Tibial nerve (tissue), 4 donors: ENCODE results near the gene NCDN. TPM values are rescaled to one million over a fixed set of nuclear protein-coding genes. Genes with fewer than 3 reads are reported as not detected.

Experiments used
- DNase-seq, 2 donors: peaks; one replicate each; pipeline ENCODE4 v3.0.0-alpha.2; 2019; ENCODE audit warnings: low spot score in 2 of 2
- H3K27ac ChIP-seq, 4 donors: fragments of 200-600 bp; sonication (generic) in 3 of 4; one replicate each; pipeline ENCODE4 v1.5.1; 2017 to 2019; ENCODE audit warnings: mild to moderate bottlenecking in 1 of 4
- H3K27me3 ChIP-seq, 2 donors: fragments of 200-600 bp; sonication (generic) in 1 of 2; one replicate each; pipeline versions ENCODE4 v1.5.1 to v1.6.0; 2017 to 2019
- H3K36me3 ChIP-seq, 3 donors: fragments of 200-600 bp; sonication (generic); one replicate each; pipeline ENCODE4 v1.5.1; 2018 to 2019
- H3K4me1 ChIP-seq, 4 donors: fragments of 200-600 bp; sonication (generic) in 3 of 4; one replicate each; pipeline ENCODE4 v1.5.1; 2017 to 2019
- H3K4me3 ChIP-seq, 4 donors: fragments of 200-600 bp; sonication (generic) in 3 of 4; one replicate each; pipeline ENCODE4 v1.5.1; 2017 to 2019; ENCODE audit warnings: mild to moderate bottlenecking in 1 of 4, moderate library complexity in 1 of 4
- H3K9me3 ChIP-seq, 4 donors: fragments of 200-600 bp; sonication (generic) in 3 of 4; one replicate each; pipeline ENCODE4 v1.5.1; 2017 to 2019
- EP300 ChIP-seq, 2 donors: sonication (generic); formaldehyde crosslinking; IDR thresholded peaks; one replicate each; pipeline ENCODE4 v1.6.1; 2017; ENCODE audit warnings: antibody characterized with exemption in 2 of 2, mild to moderate bottlenecking in 1 of 2
- POLR2A ChIP-seq, 2 donors: fragments of 450-650 bp; IDR thresholded peaks; one replicate each; pipeline ENCODE4 v1.6.1; 2017; ENCODE audit warnings: antibody characterized with exemption in 2 of 2, mild to moderate bottlenecking in 2 of 2, moderate library complexity in 2 of 2
- WGBS, 2 donors: methylation state at CpG; one replicate each; pipeline ENCODE4 v1.1.5; 2018; 5-methylcytosine and 5-hydroxymethylcytosine counted together
- total RNA-seq, 4 donors: library from RNA; depleted of rRNA; stranded (reverse); fragments of >200 nt; gene quantifications; one replicate each; pipeline ENCODE4 v1.1.0, GENCODE V29; 2016
- TF ChIP-seq, protein P1 (sequence below), 5 experiments: fragments of 200-600 bp in 3 of 5; fragments of 450-650 bp in 2 of 5; sonication (generic) in 3 of 5; IDR thresholded peaks; one replicate each; pipeline ENCODE4 v1.5.1; 2016 to 2019; ENCODE audit warnings: antibody characterized with exemption in 5 of 5, mild to moderate bottlenecking in 3 of 5, moderate library complexity in 2 of 5

Gene NCDN
- total RNA-seq, 4 donors from 2014 or later: 25.9 to 36.9 (median 29.3) TPM

DNA sequence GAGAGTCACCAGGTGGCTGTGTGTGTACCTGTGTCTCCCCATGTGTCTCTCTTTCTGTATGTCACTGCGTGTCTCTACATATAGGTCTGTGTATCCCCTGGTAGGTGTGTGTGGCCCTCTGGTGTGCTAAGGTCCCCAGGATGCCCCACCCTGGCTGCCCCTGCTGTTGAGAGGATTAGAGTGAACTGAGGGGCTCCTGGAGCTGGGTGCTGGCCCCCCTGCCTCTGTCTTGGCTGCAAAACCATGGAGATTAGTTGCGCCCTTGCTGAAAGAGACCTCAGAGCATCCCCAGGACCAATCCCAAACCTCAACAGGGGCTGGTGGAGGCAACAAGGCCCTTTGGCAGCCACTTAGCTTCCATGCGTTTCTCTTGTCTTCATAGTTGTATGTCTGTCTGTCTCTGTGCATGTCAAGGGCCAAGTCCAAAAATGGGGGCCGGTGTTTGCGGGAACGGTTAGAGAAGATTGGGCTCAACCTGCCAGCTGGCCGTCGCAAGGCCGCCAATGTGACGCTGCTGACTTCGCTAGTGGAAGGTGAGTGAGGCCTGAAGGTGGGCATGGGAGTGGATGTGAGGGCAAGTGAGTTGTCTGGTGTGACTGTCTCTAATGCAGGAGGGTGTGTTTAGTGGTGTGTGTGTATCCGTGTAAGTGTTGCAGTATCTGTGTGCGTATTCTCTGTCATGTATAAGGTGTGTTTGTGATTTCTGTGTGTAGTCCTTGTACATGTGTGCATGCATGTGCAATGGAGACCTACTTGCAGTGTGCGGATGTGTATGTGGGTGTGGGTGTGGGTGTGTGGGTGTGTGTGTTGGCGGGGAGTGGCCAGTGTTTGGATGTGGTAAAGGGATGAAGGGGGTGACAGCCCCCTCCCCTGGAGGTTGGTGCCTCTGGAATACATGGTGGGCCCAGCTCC lies 32.2 kb downstream of the NCDN start:
- H3K4me3 ChIP-seq: no peak overlapping the region
- TF ChIP-seq POLR2A (IDR thresholded peaks at IDR 0.05): no peak
- TF ChIP-seq, protein P1, sequence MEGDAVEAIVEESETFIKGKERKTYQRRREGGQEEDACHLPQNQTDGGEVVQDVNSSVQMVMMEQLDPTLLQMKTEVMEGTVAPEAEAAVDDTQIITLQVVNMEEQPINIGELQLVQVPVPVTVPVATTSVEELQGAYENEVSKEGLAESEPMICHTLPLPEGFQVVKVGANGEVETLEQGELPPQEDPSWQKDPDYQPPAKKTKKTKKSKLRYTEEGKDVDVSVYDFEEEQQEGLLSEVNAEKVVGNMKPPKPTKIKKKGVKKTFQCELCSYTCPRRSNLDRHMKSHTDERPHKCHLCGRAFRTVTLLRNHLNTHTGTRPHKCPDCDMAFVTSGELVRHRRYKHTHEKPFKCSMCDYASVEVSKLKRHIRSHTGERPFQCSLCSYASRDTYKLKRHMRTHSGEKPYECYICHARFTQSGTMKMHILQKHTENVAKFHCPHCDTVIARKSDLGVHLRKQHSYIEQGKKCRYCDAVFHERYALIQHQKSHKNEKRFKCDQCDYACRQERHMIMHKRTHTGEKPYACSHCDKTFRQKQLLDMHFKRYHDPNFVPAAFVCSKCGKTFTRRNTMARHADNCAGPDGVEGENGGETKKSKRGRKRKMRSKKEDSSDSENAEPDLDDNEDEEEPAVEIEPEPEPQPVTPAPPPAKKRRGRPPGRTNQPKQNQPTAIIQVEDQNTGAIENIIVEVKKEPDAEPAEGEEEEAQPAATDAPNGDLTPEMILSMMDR (IDR thresholded peaks at IDR 0.05): no peak
- no peak for TF ChIP-seq EP300 (IDR thresholded peaks at IDR 0.05)
- H3K27me3 ChIP-seq: no peaks in the 10 kb centered on the region
- DNase-seq: no peak
- no peak overlapping the region for H3K27ac ChIP-seq
- WGBS, 2 donors: 92 to 94% methylated on average over 15 of the region's 15 CpGs
- peaks cover 0 to 50% (median 0%) of the 10 kb centered on the region in 3 donors for H3K36me3 ChIP-seq
- no peaks in the 10 kb centered on the region for H3K4me1 ChIP-seq
- H3K9me3 ChIP-seq: no peaks in the 10 kb centered on the region

DNA sequence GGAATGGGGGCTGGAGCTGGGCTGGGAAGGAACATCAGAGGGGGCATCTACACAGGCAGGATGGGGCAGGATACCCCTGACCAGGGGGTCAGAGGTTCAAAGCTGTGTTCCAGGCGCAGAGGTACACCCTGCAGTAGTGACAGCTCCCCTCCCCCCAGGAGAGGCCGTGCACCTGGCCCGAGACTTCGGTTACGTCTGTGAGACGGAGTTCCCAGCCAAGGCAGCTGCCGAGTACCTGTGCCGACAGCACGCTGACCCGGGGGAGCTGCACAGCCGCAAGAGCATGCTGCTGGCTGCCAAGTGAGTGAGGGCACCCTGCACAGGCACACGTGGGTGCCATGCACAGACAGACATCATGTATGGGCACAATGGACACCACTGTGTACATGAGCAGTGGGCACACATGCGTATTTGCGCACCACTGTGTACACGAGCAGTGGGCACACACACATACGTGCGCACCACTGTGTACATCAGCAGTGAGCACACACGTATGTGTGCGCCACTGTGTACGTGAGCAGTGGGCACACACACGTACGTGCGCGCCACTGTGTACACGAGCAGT lies 33.0 kb downstream of the NCDN start:
- H3K36me3 ChIP-seq: peaks cover 0 to 53% (median 0%) of the 10 kb centered on the region in 3 donors
- H3K4me3 ChIP-seq: no peak overlapping the region
- TF ChIP-seq POLR2A (IDR thresholded peaks at IDR 0.05) (no peak), EP300 (IDR thresholded peaks at IDR 0.05) (no peak)
- TF ChIP-seq, protein P1 (IDR thresholded peaks at IDR 0.05): no peak
- WGBS, 2 donors: 92% methylated on average over 20 to 25 of the region's 25 CpGs
- no peaks in the 10 kb centered on the region for H3K27me3 ChIP-seq
- DNase-seq: no peak
- no peak overlapping the region for H3K27ac ChIP-seq
- no peaks in the 10 kb centered on the region for H3K9me3 ChIP-seq
- no peaks in the 10 kb centered on the region for H3K4me1 ChIP-seq

DNA sequence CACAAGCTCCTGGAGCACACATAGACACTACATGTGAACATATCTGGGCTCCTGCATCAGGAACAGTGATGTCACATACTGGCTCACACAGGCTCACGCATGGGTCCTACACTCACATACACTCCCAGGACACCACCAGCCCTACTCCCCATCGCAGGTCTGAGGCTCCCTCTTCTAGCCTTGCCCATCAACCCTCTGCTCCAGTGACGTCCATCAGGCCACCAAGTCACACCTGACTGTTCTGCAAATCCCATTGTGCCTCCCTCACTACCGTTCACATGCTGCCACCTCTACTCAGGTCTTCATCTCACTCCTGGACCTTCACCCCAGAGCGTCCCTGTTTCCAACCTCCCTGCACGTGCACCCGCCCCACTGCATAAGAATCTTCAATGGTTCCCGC lies 33.6 kb downstream of the NCDN start:
- no peak for TF ChIP-seq POLR2A (IDR thresholded peaks at IDR 0.05)
- TF ChIP-seq, protein P1 (IDR thresholded peaks at IDR 0.05): no peak
- no peak for TF ChIP-seq EP300 (IDR thresholded peaks at IDR 0.05)
- no peak overlapping the region for H3K27ac ChIP-seq
- no peaks in the 10 kb centered on the region for H3K9me3 ChIP-seq
- no peaks in the 10 kb centered on the region for H3K4me1 ChIP-seq
- H3K36me3 ChIP-seq: peaks cover 0 to 59% (median 0%) of the 10 kb centered on the region in 3 donors
- no peak for DNase-seq
- H3K27me3 ChIP-seq: no peaks in the 10 kb centered on the region
- no peak overlapping the region for H3K4me3 ChIP-seq
- 89 to 90% methylated on average over 8 of the region's 8 CpGs for WGBS, 2 donors

DNA sequence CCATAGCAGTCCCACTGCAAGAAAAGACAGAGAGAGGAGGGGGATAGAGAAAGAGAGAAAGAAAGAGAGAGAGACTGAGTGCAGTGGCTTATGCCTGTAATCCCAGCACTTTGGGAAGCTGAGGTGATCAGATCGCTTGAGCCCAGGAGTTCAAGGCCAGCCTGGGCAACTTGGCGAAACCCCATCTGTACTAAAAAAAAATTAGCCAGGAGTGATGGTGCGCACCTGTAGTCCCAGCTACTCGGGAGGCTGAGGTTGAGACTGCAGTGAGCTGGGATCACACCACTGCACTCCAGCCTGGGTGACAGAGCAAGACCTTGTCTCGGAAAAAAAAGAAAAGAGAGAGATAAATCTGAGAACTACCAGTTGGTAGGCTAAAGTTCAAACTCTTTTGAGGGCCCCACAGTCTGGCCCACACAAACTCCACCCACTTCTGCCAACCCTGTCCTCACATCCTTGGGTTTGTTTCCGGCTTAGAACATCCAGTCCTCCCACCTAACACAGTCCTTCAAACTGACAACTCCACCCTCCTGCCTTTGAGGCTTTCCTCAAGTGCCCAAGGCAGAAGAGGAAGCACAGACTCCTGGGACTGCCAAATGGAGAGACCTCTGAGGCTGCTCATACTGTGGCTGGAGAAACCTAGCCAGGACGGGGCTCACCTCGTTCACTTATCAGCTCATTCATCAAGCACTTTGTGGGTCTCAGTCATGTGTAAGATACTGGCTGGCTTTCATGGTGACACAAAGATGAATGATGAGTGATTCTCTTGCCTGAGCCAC lies 35.6 kb downstream of the NCDN start:
- no peak for TF ChIP-seq EP300 (IDR thresholded peaks at IDR 0.05)
- TF ChIP-seq, protein P1 (IDR thresholded peaks at IDR 0.05): no peak
- no peak for TF ChIP-seq POLR2A (IDR thresholded peaks at IDR 0.05)
- Histone ChIP-seq H3K36me3 (peaks cover 0 to 63% (median 0%) of the 10 kb centered on the region in 3 donors), H3K27ac (no peak overlapping the region), H3K4me3 (no peak overlapping the region), H3K9me3 (no peaks in the 10 kb centered on the region), H3K4me1 (no peaks in the 10 kb centered on the region), H3K27me3 (no peaks in the 10 kb centered on the region)
- DNase-seq: no peak
- WGBS, 2 donors: 73 to 75% methylated on average over 8 of the region's 8 CpGs
